H1 (cell line): ENCODE results near the gene SENP3. TPM values are rescaled to one million over a fixed set of nuclear protein-coding genes. Genes with fewer than 3 reads are reported as not detected.

Experiments
- ASH2L ChIP-seq: fragments of 200-600, 300-600 bp; sonication (generic); IDR thresholded peaks from one replicate; pipeline ENCODE4 v1.7.1; 2017; ENCODE audit warnings: low read length
- ATF3 ChIP-seq: IDR thresholded peaks from 2 replicates; pipeline ENCODE4 v1.6.1; 2011; ENCODE audit warnings: low read depth, mild to moderate bottlenecking, low read length; ENCODE audit not compliant: insufficient read depth
- BACH1 ChIP-seq: IDR thresholded peaks from 2 replicates; pipeline ENCODE4 v1.6.1; 2012; ENCODE audit warnings: low read length, improper control_type of control experiment
- BCL11A ChIP-seq, 2 experiments: IDR thresholded peaks; one replicate each; pipeline ENCODE4 v1.6.1; 2011; ENCODE audit warnings: low read depth in 2 of 2, low read length in 2 of 2, mild to moderate bottlenecking in 2 of 2
- BRCA1 ChIP-seq: IDR thresholded peaks from 2 replicates; pipeline ENCODE4 v1.6.1; 2012; ENCODE audit warnings: low read depth, low read length, improper control_type of control experiment
- CEBPB ChIP-seq: IDR thresholded peaks from 2 replicates; pipeline ENCODE4 v1.6.1; 2012; ENCODE audit warnings: low read depth, low read length
- CHD2 ChIP-seq: IDR thresholded peaks from 2 replicates; pipeline ENCODE4 v1.6.1; 2012; ENCODE audit warnings: low read length, improper control_type of control experiment
- CTCF ChIP-seq, 3 experiments: IDR thresholded peaks; 1 replicate in 2 of 3; 2 replicates in 1 of 3; pipeline versions ENCODE4 v1.5.1 to v1.6.1; 2011; ENCODE audit warnings: low read length in 3 of 3, mild to moderate bottlenecking in 3 of 3, inconsistent platforms in 2 of 3, low read depth in 1 of 3, moderate library complexity in 1 of 3; ENCODE audit not compliant: insufficient read depth in 1 of 3; ENCODE audit errors: control extremely low read depth in 1 of 3
- EP300 ChIP-seq, 2 experiments: IDR thresholded peaks; 1 replicate in 1 of 2; 2 replicates in 1 of 2; pipeline ENCODE4 v1.6.1; 2011 to 2012; ENCODE audit warnings: low read depth in 2 of 2, low read length in 2 of 2, mild to moderate bottlenecking in 2 of 2, borderline replicate concordance in 1 of 2, inconsistent platforms in 1 of 2, moderate library complexity in 1 of 2
- EZH2 ChIP-seq: fragments of 200-600 bp; sonication (generic); IDR thresholded peaks from 2 replicates; pipeline ENCODE4 v1.7.1; 2012; ENCODE audit warnings: low read depth, mild to moderate bottlenecking, moderate library complexity, low read length, inconsistent platforms; ENCODE audit not compliant: severe bottlenecking
- HDAC2 ChIP-seq, 2 experiments: fragments of 300-600 bp in 1 of 2; sonication (generic) in 1 of 2; IDR thresholded peaks; 2 replicates each; pipeline ENCODE4 v1.6.1; 2011 to 2012; ENCODE audit warnings: low read depth in 2 of 2, low read length in 2 of 2, mild to moderate bottlenecking in 2 of 2, moderate library complexity in 2 of 2, borderline replicate concordance in 1 of 2, inconsistent platforms in 1 of 2
- JUN ChIP-seq: IDR thresholded peaks from 2 replicates; pipeline ENCODE4 v1.6.1; 2011; ENCODE audit warnings: low read depth, mild to moderate bottlenecking, improper control_type of control experiment, low read length
- KDM5A ChIP-seq: fragments of 200-600 bp; IDR thresholded peaks from 2 replicates; pipeline ENCODE4 v1.7.1; 2012; ENCODE audit warnings: mild to moderate bottlenecking, low read length, inconsistent platforms, mixed read lengths
- MAX ChIP-seq: IDR thresholded peaks from 2 replicates; pipeline ENCODE4 v1.6.1; 2012; ENCODE audit warnings: inconsistent platforms
- POU5F1 ChIP-seq: IDR thresholded peaks from 2 replicates; pipeline ENCODE4 v1.6.1; 2011; ENCODE audit warnings: low read depth, mild to moderate bottlenecking, low read length, moderate library complexity
- RAD21 ChIP-seq, 2 experiments: IDR thresholded peaks in 1 of 2; conservative IDR thresholded peaks in 1 of 2; 2 replicates each; pipeline ENCODE4 v1.6.1; 2011; ENCODE audit warnings: low read depth in 2 of 2, low read length in 2 of 2, improper control_type of control experiment in 1 of 2, inconsistent platforms in 1 of 2, mild to moderate bottlenecking in 1 of 2, moderate library complexity in 1 of 2
- RXRA ChIP-seq: IDR thresholded peaks from 2 replicates; pipeline ENCODE4 v1.6.1; 2011; ENCODE audit warnings: low read depth, mild to moderate bottlenecking, low read length, moderate library complexity; ENCODE audit not compliant: insufficient read depth
- SIX5 ChIP-seq: IDR thresholded peaks from 2 replicates; pipeline ENCODE4 v1.6.1; 2011; ENCODE audit warnings: mild to moderate bottlenecking, low read depth, low read length
- SP1 ChIP-seq: IDR thresholded peaks from 2 replicates; pipeline ENCODE4 v1.6.1; 2011; ENCODE audit warnings: low read depth, low read length
- polyA plus RNA-seq, 7 experiments: library from polyadenylated mRNA; depleted of rRNA in 3 of 7; stranded (reverse) in 5 of 7; unstranded in 2 of 7; fragments of >200 nt in 5 of 7; fragments of 200-250 nt in 2 of 7; gene quantifications; 1 replicate in 5 of 7; 2 replicates in 1 of 7; 4 replicates in 1 of 7; pipeline versions ENCODE4 v1.2.1 to v1.2.3, GENCODE V29; 2011 to 2013; ENCODE audit warnings: missing spikeins in 2 of 7, mixed read lengths in 2 of 7
- total RNA-seq: library from RNA; stranded (reverse); fragmentation: NEBNext Ultra II Directional; extraction: Animal tissue kit (Norgen Biotek cat#: 25700); gene quantifications from 2 replicates; pipeline ENCODE4 v1.2.1, GENCODE V29; 2021

SENP3 gene
- total and polyA plus RNA-seq, 2 of the 8 experiments (the other 6 are each of a cell fraction or from before 2014, with no cell fraction given) = 86.2 to 129 TPM

GRCh38 chr17:7560172-7561027 lies 1.3 kb upstream of the SENP3 start (continued):
- TF ChIP-seq SIX5 (no peak), BCL11A (IDR thresholded peaks at IDR 0.05; ENCODE audit: low read depth in 2 of 2, low read length in 2 of 2) (no peak), RXRA (no peak), CEBPB (no peak), ASH2L (no peak), CHD2 (no peak), KDM5A (no peak), BACH1 (no peak), MAX (no peak; the same call in 1 of the 2 replicates), BRCA1 (no peak), POU5F1 (no peak), SP1 (no peak), ATF3 (no peak), RAD21 (IDR thresholded peaks at IDR 0.05 in 1 of 2, conservative IDR thresholded peaks at IDR 0.05 in 1 of 2; ENCODE audit: low read depth in 2 of 2, low read length in 2 of 2) (peak; percentile 21 to 53; a peak in 3 of 4 replicates), JUN (no peak), EP300 (IDR thresholded peaks at IDR 0.05; ENCODE audit: borderline replicate concordance in 1 of 2, low read depth in 2 of 2, low read length in 2 of 2) (no peak), HDAC2 (IDR thresholded peaks at IDR 0.05; ENCODE audit: borderline replicate concordance in 1 of 2, low read depth in 2 of 2, low read length in 2 of 2) (no peak), CTCF (IDR thresholded peaks at IDR 0.05; ENCODE audit: control extremely low read depth in 1 of 3, insufficient read depth in 1 of 3, low read depth in 1 of 3, low read length in 3 of 3) (peak; percentile 82 to 96 (median 90)), EZH2 (no peak)
